ENCODE results near the gene COL24A1. TPM values are rescaled to one million over a fixed set of nuclear protein-coding genes. Genes with fewer than 3 reads are reported as not detected.

Gene COL24A1
- total and polyA plus RNA-seq, 4 donors = 0.33 to 16.7 (median 0.67) TPM

- no peak overlapping the region for H3K27ac ChIP-seq (ENCODE audit: low read depth in 1 of 2, low read length in 1 of 2)
Measured at GRCh38 chr1:85976516-85977205, 179.9 kb downstream of the COL24A1 start.

GRCh38 chr1:85975912-85976371 is 180.6 kb downstream of the COL24A1 start:
- 84 to 86% methylated on average over 5 of the region's 5 CpGs for WGBS, 2 donors
- Histone ChIP-seq H3K9me3 (ENCODE audit: control insufficient read depth in 4 of 4, insufficient read depth in 3 of 4, low read length in 3 of 4) (peaks cover 0 to 6% (median 2%) of the 10 kb centered on the region in 4 donors), H3K4me3 (no peak overlapping the region), H3K36me3 (ENCODE audit: control insufficient read depth in 4 of 4, insufficient read depth in 4 of 4, low read length in 4 of 4) (peaks cover 0 to 13% (median 4%) of the 10 kb centered on the region in 4 donors), H3K9ac (ENCODE audit: insufficient read depth in 1 of 2, low read length in 2 of 2) (no peak overlapping the region), H3K27ac (ENCODE audit: low read depth in 1 of 2, low read length in 1 of 2) (no peak overlapping the region), H3K4me1 (ENCODE audit: control insufficient read depth in 5 of 5, insufficient read depth in 5 of 5, low read length in 5 of 5) (no peaks in the 10 kb centered on the region), H3K27me3 (ENCODE audit: control insufficient read depth in 3 of 3, insufficient read depth in 3 of 3, low read length in 2 of 3) (no peaks in the 10 kb centered on the region)
- DNase-seq (no peak), ATAC-seq (ENCODE audit: insufficient read depth, low FRiP score) (no peak)
- no peak for TF ChIP-seq CTCF (IDR thresholded peaks at IDR 0.05; ENCODE audit: control extremely low read depth, extremely low read depth)

More at GRCh38 chr1:85976516-85977205, 179.9 kb downstream of the COL24A1 start:
- H3K9me3 ChIP-seq (ENCODE audit: control insufficient read depth in 4 of 4, insufficient read depth in 3 of 4, low read length in 3 of 4) = peaks cover 0 to 6% (median 2%) of the 10 kb centered on the region in 4 donors
- no peaks in the 10 kb centered on the region for H3K4me1 ChIP-seq (ENCODE audit: control insufficient read depth in 5 of 5, insufficient read depth in 5 of 5, low read length in 5 of 5)
- DNase-seq = peak in 1 of 3 donors; percentile 4
- ATAC-seq (ENCODE audit: insufficient read depth, low FRiP score) = no peak
- no peaks in the 10 kb centered on the region for H3K27me3 ChIP-seq (ENCODE audit: control insufficient read depth in 3 of 3, insufficient read depth in 3 of 3, low read length in 2 of 3)
- H3K9ac ChIP-seq (ENCODE audit: insufficient read depth in 1 of 2, low read length in 2 of 2) = no peak overlapping the region
- peaks cover 0 to 13% (median 4%) of the 10 kb centered on the region in 4 donors for H3K36me3 ChIP-seq (ENCODE audit: control insufficient read depth in 4 of 4, insufficient read depth in 4 of 4, low read length in 4 of 4)
- 76 to 82% methylated on average over 4 of the region's 4 CpGs for WGBS, 2 donors
- no peak overlapping the region for H3K4me3 ChIP-seq
- TF ChIP-seq CTCF (IDR thresholded peaks at IDR 0.05; ENCODE audit: control extremely low read depth, extremely low read depth) = no peak

- ATAC-seq (ENCODE audit: insufficient read depth, low FRiP score) (no peak), DNase-seq (no peak)
- H3K4me3 ChIP-seq = no peak overlapping the region
- TF ChIP-seq CTCF (IDR thresholded peaks at IDR 0.05; ENCODE audit: control extremely low read depth, extremely low read depth) = no peak
- H3K9me3 ChIP-seq (ENCODE audit: control insufficient read depth in 4 of 4, insufficient read depth in 3 of 4, low read length in 3 of 4) = no peaks in the 10 kb centered on the region
- no peak overlapping the region for H3K27ac ChIP-seq (ENCODE audit: low read depth in 1 of 2, low read length in 1 of 2)
- H3K4me1 ChIP-seq (ENCODE audit: control insufficient read depth in 5 of 5, insufficient read depth in 5 of 5, low read length in 5 of 5) = peaks cover 0 to 4% (median 0%) of the 10 kb centered on the region in 5 donors
- H3K36me3 ChIP-seq (ENCODE audit: control insufficient read depth in 4 of 4, insufficient read depth in 4 of 4, low read length in 4 of 4) = peaks cover 0 to 2% (median 0%) of the 10 kb centered on the region in 4 donors
- no peak overlapping the region for H3K9ac ChIP-seq (ENCODE audit: insufficient read depth in 1 of 2, low read length in 2 of 2)
- H3K27me3 ChIP-seq (ENCODE audit: control insufficient read depth in 3 of 3, insufficient read depth in 3 of 3, low read length in 2 of 3) = no peaks in the 10 kb centered on the region
- 93% methylated on average over 2 of the region's 2 CpGs for WGBS, 2 donors
Measured at GRCh38 chr1:85962457-85962856, 194.1 kb downstream of the COL24A1 start.

Measured in lung (tissue), 12 donors.